HTR-8/SVneo (cell line): ENCODE data around the gene ZC3H15.

ENCODE experiments used
- DNase-seq: peaks from one replicate; pipeline ENCODE4 v3.0.0; 2011; ENCODE audit warnings: low spot score, mixed read lengths; ENCODE audit not compliant: insufficient read length
- FAIRE-seq: peaks from 2 replicates; lab custom pipeline; 2011; peaks lifted over from hg19 to GRCh38; lab: Jason Lieb, UNC

ZC3H15 gene

GRCh38 chr2:186534406-186534805 lies 48.3 kb downstream of the ZC3H15 start:
- FAIRE-seq (no peak), DNase-seq (no peak)

GRCh38 chr2:186535861-186536260 lies 49.8 kb downstream of the ZC3H15 start:
- FAIRE-seq (no peak), DNase-seq (no peak)

GRCh38 chr2:186537019-186537418 lies 51.0 kb downstream of the ZC3H15 start:
- no peak for FAIRE-seq
- no peak for DNase-seq

- DNase-seq, result no peak
- no peak for FAIRE-seq
Measured at GRCh38 chr2:186540941-186541340, 54.9 kb downstream of the ZC3H15 start.

GRCh38 chr2:186542002-186542401 lies 55.9 kb downstream of the ZC3H15 start:
- FAIRE-seq (no peak), DNase-seq (no peak)

- DNase-seq, result peak; percentile 17
- FAIRE-seq, result no peak
Measured at GRCh38 chr2:186543561-186544131, 57.6 kb downstream of the ZC3H15 start.

- FAIRE-seq, result no peak
Measured at GRCh38 chr2:186544255-186544675, 58.2 kb downstream of the ZC3H15 start.

GRCh38 chr2:186546846-186547245 lies 60.8 kb downstream of the ZC3H15 start:
- FAIRE-seq, result no peak

More at GRCh38 chr2:186544255-186544675, 58.2 kb downstream of the ZC3H15 start:
- DNase-seq, result peak; percentile 64

GRCh38 chr2:186551323-186552050 lies 65.4 kb downstream of the ZC3H15 start:
- FAIRE-seq (no peak), DNase-seq (no peak)

More at GRCh38 chr2:186546846-186547245, 60.8 kb downstream of the ZC3H15 start:
- no peak for DNase-seq

GRCh38 chr2:186554429-186554828 lies 68.4 kb downstream of the ZC3H15 start:
- DNase-seq, result no peak
- FAIRE-seq, result no peak

GRCh38 chr2:186554850-186555671 lies 69.0 kb downstream of the ZC3H15 start:
- DNase-seq, result no peak
- no peak for FAIRE-seq

GRCh38 chr2:186558512-186559276 lies 72.6 kb downstream of the ZC3H15 start:
- DNase-seq (no peak), FAIRE-seq (no peak)
